Testis (tissue), 3 donors: ENCODE measurements around the gene TMEM208. TPM values are rescaled to one million over a fixed set of nuclear protein-coding genes. Genes with fewer than 3 reads are reported as not detected.

Source experiments
- DNase-seq: peaks from one replicate; pipeline ENCODE4 v3.0.0-alpha.2; 2019
- H3K27ac ChIP-seq, 2 donors: fragments of 200-600 bp; sonication (generic); one replicate each; pipeline ENCODE4 v1.5.1; 2019
- H3K27me3 ChIP-seq: fragments of 200-600 bp; sonication (generic); one replicate; pipeline ENCODE4 v1.5.1; 2019
- H3K36me3 ChIP-seq: fragments of 200-600 bp; sonication (generic); one replicate; pipeline ENCODE4 v1.5.1; 2017; ENCODE audit warnings: low read depth; ENCODE audit errors: missing control alignments
- H3K4me1 ChIP-seq: fragments of 200-600 bp; sonication (generic); one replicate; pipeline ENCODE4 v1.5.1; 2019
- H3K4me3 ChIP-seq, 2 donors: fragments of 200-600 bp; sonication (generic); one replicate each; pipeline ENCODE4 v1.5.1; 2017 to 2019
- H3K9me3 ChIP-seq: fragments of 200-600 bp; sonication (generic); one replicate; pipeline ENCODE4 v1.5.1; 2017
- CTCF ChIP-seq, 3 experiments: fragments of 450-650 bp in 2 of 3; fragments of 200-600 bp in 1 of 3; sonication (generic) in 1 of 3; IDR thresholded peaks; one replicate each; pipeline ENCODE4 v1.5.1; 2016 to 2019; ENCODE audit warnings: antibody characterized with exemption in 3 of 3, mild to moderate bottlenecking in 2 of 3, moderate library complexity in 1 of 3
- POLR2A ChIP-seq: fragments of 450-650 bp; IDR thresholded peaks from one replicate; pipeline ENCODE4 v1.6.1; 2017; ENCODE audit warnings: antibody characterized with exemption, mild to moderate bottlenecking, moderate library complexity
- WGBS, 2 donors: methylation state at CpG; one replicate each; pipeline ENCODE4 v1.1.5; 2018; 5-methylcytosine and 5-hydroxymethylcytosine counted together
- intact Hi-C: fragments of 100-400 bp; cut with DNase I; formaldehyde crosslinking; loops from one replicate; pipeline ENCODE4 v1.15.1; 2023; ENCODE audit warnings: low total_unique reads
- polyA plus RNA-seq: library from polyadenylated mRNA; stranded (reverse); fragments of 350-450 nt; fragmentation: Illumina TruSeq; extraction: RNeasy Lipid Tissue Mini Kit (QIAGEN cat#74804); gene quantifications from one replicate; pipeline ENCODE4 v1.2.3, GENCODE V29; 2014; ENCODE audit warnings: low read depth, low replicate concordance; ENCODE audit not compliant: insufficient read depth
- total RNA-seq, 2 donors: library from RNA; depleted of rRNA; stranded (reverse); fragments of >200 nt; gene quantifications; one replicate each; pipeline ENCODE4 v1.2.3, GENCODE V29; 2016

Gene TMEM208
- total and polyA plus RNA-seq, 3 donors from 2014 or later, result 55.6 to 66.8 (median 57.4) TPM

DNA sequence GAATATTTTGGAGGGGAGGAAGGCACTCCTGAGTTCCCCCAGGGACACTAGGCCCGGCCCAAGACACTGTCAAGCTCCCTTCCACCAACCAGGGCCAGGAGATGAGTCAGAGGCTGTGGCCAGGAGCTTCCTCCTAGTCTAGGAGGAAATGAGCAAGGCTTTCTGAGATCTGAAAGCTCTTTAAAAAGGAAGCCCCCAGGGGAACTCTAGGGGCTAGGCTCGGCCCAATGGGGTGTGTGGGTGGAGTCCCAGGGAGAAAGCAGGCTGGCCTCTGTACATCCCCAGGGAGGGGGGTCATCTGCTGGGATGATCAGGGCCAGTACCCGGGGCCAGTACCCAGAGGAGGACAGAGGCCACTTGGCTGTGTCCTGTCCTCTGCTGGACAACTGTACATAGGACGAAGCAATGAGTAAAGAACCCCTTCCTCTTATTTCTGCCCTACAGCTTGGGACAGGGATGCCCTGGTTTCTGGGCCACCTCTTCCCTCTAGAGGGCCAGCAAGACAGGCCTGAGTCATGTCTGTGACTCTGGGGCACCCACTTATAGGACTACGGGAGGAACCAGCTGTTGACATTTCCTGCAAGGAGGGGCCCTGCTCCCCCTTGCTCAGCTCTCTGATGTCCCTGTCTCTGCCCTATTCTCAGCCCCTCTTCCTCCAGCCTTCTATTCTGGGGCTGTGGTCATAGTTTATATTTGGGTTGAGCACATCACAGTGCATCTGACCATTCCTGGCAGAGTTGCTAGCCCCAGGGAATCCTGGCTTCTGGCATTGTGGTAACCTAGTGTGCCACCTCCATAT, 17.7 kb downstream of the TMEM208 start:
- no peaks in the 10 kb centered on the region for H3K9me3 ChIP-seq
- peak; percentile 56 for DNase-seq
- H3K4me3 ChIP-seq, result no peak overlapping the region
- intact Hi-C loops, result no loop called here
- H3K27ac ChIP-seq, result peak overlapping the region; percentile 36 to 87
- H3K27me3 ChIP-seq, result no peaks in the 10 kb centered on the region
- WGBS, 2 donors, result 45 to 53% methylated on average over 5 of the region's 5 CpGs
- no peaks in the 10 kb centered on the region for H3K36me3 ChIP-seq
- TF ChIP-seq POLR2A, result no peak
- no peak for TF ChIP-seq CTCF (IDR thresholded peaks at IDR 0.05)
- peaks cover 44% of the 10 kb centered on the region for H3K4me1 ChIP-seq

GRCh38 chr16:67245186-67245585, 18.3 kb downstream of the TMEM208 start:
- Histone ChIP-seq H3K4me1 (peaks cover 44% of the 10 kb centered on the region), H3K9me3 (no peaks in the 10 kb centered on the region), H3K27me3 (no peaks in the 10 kb centered on the region), H3K36me3 (no peaks in the 10 kb centered on the region), H3K4me3 (no peak overlapping the region), H3K27ac (peak overlapping the region in 1 of 2 donors; percentile 87)
- TF ChIP-seq CTCF (IDR thresholded peaks at IDR 0.05) (no peak), POLR2A (no peak)
- DNase-seq, result no peak
- WGBS, 2 donors, result 74 to 77% methylated on average over 4 of the region's 4 CpGs
- intact Hi-C loops, result no loop called here

- H3K9me3 ChIP-seq, result no peaks in the 10 kb centered on the region
- TF ChIP-seq POLR2A, result no peak
- TF ChIP-seq CTCF (IDR thresholded peaks at IDR 0.05), result no peak
- no peaks in the 10 kb centered on the region for H3K27me3 ChIP-seq
- WGBS, 2 donors, result 4 to 5% methylated on average over 5 to 8 of the region's 8 CpGs
- intact Hi-C loops, result no loop called here
- no peaks in the 10 kb centered on the region for H3K36me3 ChIP-seq
- H3K4me3 ChIP-seq, result peak overlapping the region; percentile 74 to 76
- H3K4me1 ChIP-seq, result peaks cover 42% of the 10 kb centered on the region
- no peak for DNase-seq
- H3K27ac ChIP-seq, result peak overlapping the region; percentile 68 to 87
Observed at GRCh38 chr16:67245674-67246080, 18.7 kb downstream of the TMEM208 start.

GRCh38 chr16:67246081-67246755, 19.3 kb downstream of the TMEM208 start:
- Histone ChIP-seq H3K4me1 (peaks cover 37% of the 10 kb centered on the region), H3K27me3 (no peaks in the 10 kb centered on the region), H3K9me3 (no peaks in the 10 kb centered on the region), H3K36me3 (no peaks in the 10 kb centered on the region), H3K4me3 (peak overlapping the region; percentile 74 to 76), H3K27ac (peak overlapping the region; percentile 68 to 87)
- WGBS, 2 donors, result 0% methylated on average over 3 to 46 of the region's 48 CpGs
- TF ChIP-seq CTCF (IDR thresholded peaks at IDR 0.05) (peak in 2 of 3 experiments; percentile 2 to 21), POLR2A (no peak)
- peak; percentile 87 for DNase-seq
- intact Hi-C loops, result no loop called here
